ENCODE measurements around the gene SYP. TPM values are rescaled to one million over a fixed set of nuclear protein-coding genes. Genes with fewer than 3 reads are reported as not detected.

SYP gene
- total and polyA plus RNA-seq, 4 donors = 0.30 to 0.67 (median 0.47) TPM

GRCh38 chrX:49184294-49185281 lies 15.4 kb downstream of the SYP start:
- Histone ChIP-seq H3K9me3 (ENCODE audit: control insufficient read depth in 4 of 4, low read length in 3 of 4) (no peaks in the 10 kb centered on the region), H3K36me3 (ENCODE audit: control insufficient read depth in 4 of 4, insufficient read depth in 3 of 4, low read depth in 1 of 4, low read length in 3 of 4) (peaks cover 0 to 10% (median 0%) of the 10 kb centered on the region in 4 donors), H3K4me3 (ENCODE audit: low read depth in 1 of 3, low read length in 3 of 3) (peak overlapping the region in 1 of 3 donors; percentile 7), H3K9ac (ENCODE audit: low read depth in 1 of 2, low read length in 2 of 2) (no peak overlapping the region), H3K27ac (ENCODE audit: low read depth in 1 of 2, low read length in 2 of 2) (peak overlapping the region in 1 of 2 donors; percentile 37), H3K27me3 (ENCODE audit: control insufficient read depth in 4 of 4, insufficient read depth in 4 of 4, low read length in 3 of 4) (no peaks in the 10 kb centered on the region), H3K4me1 (ENCODE audit: control insufficient read depth in 4 of 4, insufficient read depth in 4 of 4, low read length in 3 of 4) (peaks cover 2 to 4% (median 3%) of the 10 kb centered on the region in 4 donors)
- no peak for TF ChIP-seq RXRA (IDR thresholded peaks at IDR 0.05)
- no peak for TF ChIP-seq RAD21 (IDR thresholded peaks at IDR 0.05)
- TF ChIP-seq JUND (IDR thresholded peaks at IDR 0.05) = no peak
- no peak for TF ChIP-seq REST (IDR thresholded peaks at IDR 0.05)
- no peak for TF ChIP-seq FOXA1 (IDR thresholded peaks at IDR 0.05)
- no peak for TF ChIP-seq TAF1 (conservative IDR thresholded peaks at IDR 0.05)
- TF ChIP-seq EGR1 (IDR thresholded peaks at IDR 0.05; ENCODE audit: low read depth in 2 of 2) = no peak
- no peak for TF ChIP-seq CTCF (IDR thresholded peaks at IDR 0.05; ENCODE audit: low read depth, low read length, missing input control)
- no peak for TF ChIP-seq GABPA (IDR thresholded peaks at IDR 0.05 in 1 of 2, conservative IDR thresholded peaks at IDR 0.05 in 1 of 2)
- no peak for TF ChIP-seq SP1 (IDR thresholded peaks at IDR 0.05)
- no peak for TF ChIP-seq HNF4G (IDR thresholded peaks at IDR 0.05)
- TF ChIP-seq ZBTB33 (IDR thresholded peaks at IDR 0.05) = no peak
- TF ChIP-seq NR2F2 (IDR thresholded peaks at IDR 0.05) = no peak
- TF ChIP-seq YY1 (IDR thresholded peaks at IDR 0.05) = no peak
- peak; percentile 63 for DNase-seq (ENCODE audit: low spot score)
- WGBS = 65% methylated on average over 46 of the region's 46 CpGs
